ENCODE data around the gene KLB.

The KLB gene

DNA sequence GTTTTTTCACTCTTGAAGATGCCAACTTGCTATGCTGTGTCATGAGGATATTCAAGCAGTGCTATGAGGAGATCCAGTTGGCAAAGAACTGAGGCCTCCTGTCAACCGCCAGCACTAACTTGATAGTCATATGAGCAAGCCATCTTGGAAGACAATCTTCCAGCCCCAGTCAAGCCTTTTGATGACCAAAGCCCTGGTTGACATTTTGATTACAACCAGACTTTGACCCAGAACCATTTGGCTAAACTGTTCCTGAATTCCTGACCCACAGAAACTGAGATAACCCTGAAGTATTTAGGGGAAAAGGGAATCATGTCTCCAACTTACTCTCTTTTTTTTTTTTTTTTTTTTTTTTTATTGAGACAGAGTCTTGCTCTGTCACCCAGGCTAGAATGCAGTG lies 87.6 kb downstream of the KLB start:
- DNase-seq (ENCODE audit: low read depth in 1 of 2, low spot score in 1 of 2), result no peak
- no peak overlapping the region for H3K4me3 ChIP-seq (replicated peaks; ENCODE audit: insufficient read depth, low read length)
- TF ChIP-seq POLR2AphosphoS5 (IDR thresholded peaks at IDR 0.05; ENCODE audit: low read depth) (no peak), SPI1 (IDR thresholded peaks at IDR 0.05; ENCODE audit: borderline replicate concordance, low read depth) (no peak), GABPA (IDR thresholded peaks at IDR 0.05; ENCODE audit: low read depth) (no peak)
- TF ChIP-seq, protein P1, sequence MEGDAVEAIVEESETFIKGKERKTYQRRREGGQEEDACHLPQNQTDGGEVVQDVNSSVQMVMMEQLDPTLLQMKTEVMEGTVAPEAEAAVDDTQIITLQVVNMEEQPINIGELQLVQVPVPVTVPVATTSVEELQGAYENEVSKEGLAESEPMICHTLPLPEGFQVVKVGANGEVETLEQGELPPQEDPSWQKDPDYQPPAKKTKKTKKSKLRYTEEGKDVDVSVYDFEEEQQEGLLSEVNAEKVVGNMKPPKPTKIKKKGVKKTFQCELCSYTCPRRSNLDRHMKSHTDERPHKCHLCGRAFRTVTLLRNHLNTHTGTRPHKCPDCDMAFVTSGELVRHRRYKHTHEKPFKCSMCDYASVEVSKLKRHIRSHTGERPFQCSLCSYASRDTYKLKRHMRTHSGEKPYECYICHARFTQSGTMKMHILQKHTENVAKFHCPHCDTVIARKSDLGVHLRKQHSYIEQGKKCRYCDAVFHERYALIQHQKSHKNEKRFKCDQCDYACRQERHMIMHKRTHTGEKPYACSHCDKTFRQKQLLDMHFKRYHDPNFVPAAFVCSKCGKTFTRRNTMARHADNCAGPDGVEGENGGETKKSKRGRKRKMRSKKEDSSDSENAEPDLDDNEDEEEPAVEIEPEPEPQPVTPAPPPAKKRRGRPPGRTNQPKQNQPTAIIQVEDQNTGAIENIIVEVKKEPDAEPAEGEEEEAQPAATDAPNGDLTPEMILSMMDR (IDR thresholded peaks at IDR 0.05; ENCODE audit: insufficient read depth, low read length), result no peak
- TF ChIP-seq, protein P2, sequence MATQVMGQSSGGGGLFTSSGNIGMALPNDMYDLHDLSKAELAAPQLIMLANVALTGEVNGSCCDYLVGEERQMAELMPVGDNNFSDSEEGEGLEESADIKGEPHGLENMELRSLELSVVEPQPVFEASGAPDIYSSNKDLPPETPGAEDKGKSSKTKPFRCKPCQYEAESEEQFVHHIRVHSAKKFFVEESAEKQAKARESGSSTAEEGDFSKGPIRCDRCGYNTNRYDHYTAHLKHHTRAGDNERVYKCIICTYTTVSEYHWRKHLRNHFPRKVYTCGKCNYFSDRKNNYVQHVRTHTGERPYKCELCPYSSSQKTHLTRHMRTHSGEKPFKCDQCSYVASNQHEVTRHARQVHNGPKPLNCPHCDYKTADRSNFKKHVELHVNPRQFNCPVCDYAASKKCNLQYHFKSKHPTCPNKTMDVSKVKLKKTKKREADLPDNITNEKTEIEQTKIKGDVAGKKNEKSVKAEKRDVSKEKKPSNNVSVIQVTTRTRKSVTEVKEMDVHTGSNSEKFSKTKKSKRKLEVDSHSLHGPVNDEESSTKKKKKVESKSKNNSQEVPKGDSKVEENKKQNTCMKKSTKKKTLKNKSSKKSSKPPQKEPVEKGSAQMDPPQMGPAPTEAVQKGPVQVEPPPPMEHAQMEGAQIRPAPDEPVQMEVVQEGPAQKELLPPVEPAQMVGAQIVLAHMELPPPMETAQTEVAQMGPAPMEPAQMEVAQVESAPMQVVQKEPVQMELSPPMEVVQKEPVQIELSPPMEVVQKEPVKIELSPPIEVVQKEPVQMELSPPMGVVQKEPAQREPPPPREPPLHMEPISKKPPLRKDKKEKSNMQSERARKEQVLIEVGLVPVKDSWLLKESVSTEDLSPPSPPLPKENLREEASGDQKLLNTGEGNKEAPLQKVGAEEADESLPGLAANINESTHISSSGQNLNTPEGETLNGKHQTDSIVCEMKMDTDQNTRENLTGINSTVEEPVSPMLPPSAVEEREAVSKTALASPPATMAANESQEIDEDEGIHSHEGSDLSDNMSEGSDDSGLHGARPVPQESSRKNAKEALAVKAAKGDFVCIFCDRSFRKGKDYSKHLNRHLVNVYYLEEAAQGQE (IDR thresholded peaks at IDR 0.05; ENCODE audit: insufficient replicate concordance, low read depth), result no peak
- H3K27ac ChIP-seq (replicated peaks), result no peak overlapping the region
- no peaks in the 10 kb centered on the region for H3K27me3 ChIP-seq (ENCODE audit: insufficient read depth, poor library complexity, severe bottlenecking)

DNA sequence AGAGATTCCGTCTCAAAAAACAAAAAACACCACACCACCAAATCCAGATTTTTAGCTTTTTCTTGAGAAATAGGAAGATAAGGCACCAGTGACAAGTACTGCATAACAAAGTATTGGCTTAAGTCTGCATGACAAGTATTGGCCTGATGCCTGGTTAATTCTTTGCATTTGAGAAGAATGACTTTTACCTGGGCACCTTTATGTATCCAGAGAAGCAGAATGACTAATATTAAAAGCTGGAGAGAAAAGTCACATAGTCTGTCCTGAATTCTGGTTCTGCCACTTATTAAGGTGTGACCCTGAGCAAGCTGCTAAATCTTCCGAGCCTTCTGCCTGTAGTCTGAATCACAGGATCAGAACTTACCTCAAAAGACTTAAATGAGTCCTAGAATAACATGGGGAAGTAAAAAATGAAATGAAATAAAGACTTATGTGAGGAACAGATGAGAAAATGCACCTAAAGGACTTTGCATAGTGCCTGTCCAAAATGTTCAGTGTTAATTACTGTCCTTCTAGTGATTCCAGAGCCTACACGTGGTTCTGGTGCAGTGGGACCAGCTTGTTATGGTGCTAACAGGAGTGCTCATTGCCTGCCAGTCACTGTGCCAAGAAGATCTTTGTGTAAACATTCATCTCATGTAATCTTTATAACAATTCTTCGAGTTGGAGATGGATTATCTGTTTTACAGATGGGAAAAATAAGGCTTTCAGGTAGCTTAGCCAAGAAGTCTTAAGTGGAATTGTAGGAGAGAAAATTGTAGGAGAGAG lies 88.9 kb downstream of the KLB start:
- no peak for DNase-seq (ENCODE audit: low read depth in 1 of 2, low spot score in 1 of 2)
- TF ChIP-seq GABPA (IDR thresholded peaks at IDR 0.05; ENCODE audit: low read depth) (no peak), POLR2AphosphoS5 (IDR thresholded peaks at IDR 0.05; ENCODE audit: low read depth) (no peak), SPI1 (IDR thresholded peaks at IDR 0.05; ENCODE audit: borderline replicate concordance, low read depth) (no peak)
- Histone ChIP-seq H3K27me3 (ENCODE audit: insufficient read depth, poor library complexity, severe bottlenecking) (no peaks in the 10 kb centered on the region), H3K4me3 (replicated peaks; ENCODE audit: insufficient read depth, low read length) (no peak overlapping the region), H3K27ac (replicated peaks) (no peak overlapping the region)

DNA sequence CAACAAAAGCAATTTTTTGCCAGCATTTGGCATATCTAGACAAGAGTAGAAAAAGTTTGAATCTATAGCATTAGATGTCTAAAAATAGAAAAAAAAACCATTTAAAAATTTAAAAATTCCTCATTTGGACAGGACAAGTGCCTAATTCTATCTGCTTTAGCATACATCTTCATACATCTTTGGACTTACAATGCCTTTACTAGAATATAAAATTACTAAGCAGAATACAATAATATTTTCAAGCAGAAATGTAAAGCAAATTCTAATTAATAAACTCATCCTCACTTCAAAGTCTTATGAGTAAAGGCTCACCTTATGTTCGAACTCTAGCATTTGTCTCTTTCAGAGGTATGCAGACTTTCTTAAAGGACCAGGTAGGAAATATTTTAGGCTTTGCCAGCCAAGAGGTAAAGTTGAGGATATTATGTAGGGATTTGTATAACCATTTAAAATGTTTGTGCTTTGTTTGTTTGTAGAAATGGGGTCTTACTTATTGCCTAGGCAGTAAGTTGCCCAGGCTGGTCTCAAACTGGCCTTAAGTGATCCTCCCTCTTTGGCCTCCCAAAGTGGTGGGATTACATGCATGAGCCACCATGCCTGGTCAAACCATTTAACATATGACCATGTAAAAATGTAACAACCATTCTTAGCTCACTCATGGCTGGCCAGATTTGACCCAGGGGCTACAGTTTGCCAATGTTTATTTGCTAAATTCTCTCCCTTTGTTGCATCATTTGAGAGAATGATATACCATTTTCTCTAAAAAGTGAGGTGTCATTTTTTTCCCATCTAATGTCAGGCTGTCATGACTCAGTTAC lies 91.4 kb downstream of the KLB start:
- TF ChIP-seq, protein P2 (IDR thresholded peaks at IDR 0.05; ENCODE audit: insufficient replicate concordance, low read depth), result no peak
- TF ChIP-seq GABPA (IDR thresholded peaks at IDR 0.05; ENCODE audit: low read depth) (no peak), SPI1 (IDR thresholded peaks at IDR 0.05; ENCODE audit: borderline replicate concordance, low read depth) (no peak), POLR2AphosphoS5 (IDR thresholded peaks at IDR 0.05; ENCODE audit: low read depth) (no peak)
- TF ChIP-seq, protein P1 (IDR thresholded peaks at IDR 0.05; ENCODE audit: insufficient read depth, low read length), result no peak
- DNase-seq (ENCODE audit: low read depth in 1 of 2, low spot score in 1 of 2), result no peak
- Histone ChIP-seq H3K27me3 (ENCODE audit: insufficient read depth, poor library complexity, severe bottlenecking) (no peaks in the 10 kb centered on the region), H3K4me3 (replicated peaks; ENCODE audit: insufficient read depth, low read length) (no peak overlapping the region), H3K27ac (replicated peaks) (no peak overlapping the region)

DNA sequence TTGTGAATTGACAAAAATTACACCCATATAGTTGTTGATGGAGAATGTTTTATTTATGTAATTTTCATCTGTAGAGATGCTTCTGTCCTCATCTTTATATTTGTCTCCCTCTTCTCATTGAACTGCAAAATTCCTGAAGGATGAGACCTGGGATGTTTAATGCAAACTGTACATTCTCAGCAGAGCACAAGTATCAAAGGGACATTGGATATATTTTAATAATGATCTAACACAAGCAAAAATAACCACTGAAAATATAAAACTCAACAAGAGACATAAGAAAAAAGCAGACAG lies 91.9 kb downstream of the KLB start:
- H3K27ac ChIP-seq (replicated peaks), result no peak overlapping the region
- TF ChIP-seq, protein P1 (IDR thresholded peaks at IDR 0.05; ENCODE audit: insufficient read depth, low read length), result no peak
- no peak for TF ChIP-seq POLR2AphosphoS5 (IDR thresholded peaks at IDR 0.05; ENCODE audit: low read depth)
- TF ChIP-seq, protein P2 (IDR thresholded peaks at IDR 0.05; ENCODE audit: insufficient replicate concordance, low read depth), result no peak
- no peak for DNase-seq (ENCODE audit: low read depth in 1 of 2, low spot score in 1 of 2)
- no peak overlapping the region for H3K4me3 ChIP-seq (replicated peaks; ENCODE audit: insufficient read depth, low read length)
- H3K27me3 ChIP-seq (ENCODE audit: insufficient read depth, poor library complexity, severe bottlenecking), result no peaks in the 10 kb centered on the region
